HCT116 (cell line): Measurements from ENCODE around the gene LY6G6D.

Experiments used
- POLR2AphosphoS5 ChIP-seq: IDR thresholded peaks from 2 replicates; pipeline ENCODE4 v1.6.1; 2011; ENCODE audit warnings: mild to moderate bottlenecking, low read depth, low read length, moderate library complexity
- RAD21 ChIP-seq: IDR thresholded peaks from 2 replicates; pipeline ENCODE4 v1.6.1; 2012; ENCODE audit warnings: low read depth, mild to moderate bottlenecking
- TF ChIP-seq, protein P1 (sequence below), 3 experiments: fragments of 200-600 bp in 1 of 3; sonication (generic) in 1 of 3; IDR thresholded peaks in 2 of 3; conservative IDR thresholded peaks in 1 of 3; 2 replicates each; pipeline ENCODE4 v1.5.1; 2012 to 2017; ENCODE audit warnings: low read depth in 2 of 3, low read length in 2 of 3, antibody characterized with exemption in 1 of 3, borderline replicate concordance in 1 of 3, control low read depth in 1 of 3, mild to moderate bottlenecking in 1 of 3, mixed read lengths in 1 of 3, mixed run types in 1 of 3, moderate library complexity in 1 of 3; ENCODE audit not compliant: insufficient read depth in 1 of 3

DNA sequence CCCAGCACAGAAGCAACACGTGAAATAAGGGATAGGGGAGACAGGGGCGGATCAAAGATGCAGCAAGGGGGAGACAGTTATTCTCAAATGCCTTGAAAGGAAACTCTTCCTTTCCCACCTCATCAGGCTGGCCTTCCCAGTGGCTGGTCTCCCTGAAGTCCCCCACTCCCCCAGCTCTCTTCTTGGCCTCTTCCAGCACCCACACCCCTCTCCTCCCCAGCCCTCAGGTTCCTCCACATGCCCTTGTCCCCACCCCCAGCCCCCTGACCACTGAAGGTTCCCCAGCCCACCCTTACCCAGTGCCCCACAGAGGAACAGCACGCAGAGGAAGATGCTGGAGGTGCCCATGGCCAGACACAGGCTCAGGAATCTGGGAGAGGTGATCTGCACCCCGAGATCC lies 1.7 kb upstream of the LY6G6D start:
- TF ChIP-seq, protein P1, sequence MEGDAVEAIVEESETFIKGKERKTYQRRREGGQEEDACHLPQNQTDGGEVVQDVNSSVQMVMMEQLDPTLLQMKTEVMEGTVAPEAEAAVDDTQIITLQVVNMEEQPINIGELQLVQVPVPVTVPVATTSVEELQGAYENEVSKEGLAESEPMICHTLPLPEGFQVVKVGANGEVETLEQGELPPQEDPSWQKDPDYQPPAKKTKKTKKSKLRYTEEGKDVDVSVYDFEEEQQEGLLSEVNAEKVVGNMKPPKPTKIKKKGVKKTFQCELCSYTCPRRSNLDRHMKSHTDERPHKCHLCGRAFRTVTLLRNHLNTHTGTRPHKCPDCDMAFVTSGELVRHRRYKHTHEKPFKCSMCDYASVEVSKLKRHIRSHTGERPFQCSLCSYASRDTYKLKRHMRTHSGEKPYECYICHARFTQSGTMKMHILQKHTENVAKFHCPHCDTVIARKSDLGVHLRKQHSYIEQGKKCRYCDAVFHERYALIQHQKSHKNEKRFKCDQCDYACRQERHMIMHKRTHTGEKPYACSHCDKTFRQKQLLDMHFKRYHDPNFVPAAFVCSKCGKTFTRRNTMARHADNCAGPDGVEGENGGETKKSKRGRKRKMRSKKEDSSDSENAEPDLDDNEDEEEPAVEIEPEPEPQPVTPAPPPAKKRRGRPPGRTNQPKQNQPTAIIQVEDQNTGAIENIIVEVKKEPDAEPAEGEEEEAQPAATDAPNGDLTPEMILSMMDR (IDR thresholded peaks at IDR 0.05 in 2 of 3, conservative IDR thresholded peaks at IDR 0.05 in 1 of 3; ENCODE audit: borderline replicate concordance in 1 of 3, insufficient read depth in 1 of 3, low read depth in 2 of 3, low read length in 2 of 3), result no peak
- TF ChIP-seq POLR2AphosphoS5 (no peak), RAD21 (no peak)
